NK-92 treated with Interleukin-12 subunit alpha and Interleukin-12 subunit beta, amount 100 ng/mL, for 24 hours (cell line): Measurements from ENCODE around the gene FAM227B.
"Not testable (repeated sequence)": the region's sequence is repeated elsewhere in the genome, so short reads cannot be mapped to it uniquely, and the experiment has no call there.

Source experiments
- DNase-seq: peaks from one replicate; lab custom pipeline; 2025; lab: John Stamatoyannopoulos, UW

The FAM227B gene

GRCh38 chr15:49612240-49612639 is 8.4 kb downstream of the FAM227B start:
- DNase-seq, result not testable (repeated sequence)

GRCh38 chr15:49610157-49610918 is 10.3 kb downstream of the FAM227B start:
- DNase-seq, result no peak

- DNase-seq, result no peak
Observed at GRCh38 chr15:49606594-49606993, 14.0 kb downstream of the FAM227B start.

- DNase-seq, result no peak
Observed at GRCh38 chr15:49605588-49605987, 15.0 kb downstream of the FAM227B start.

GRCh38 chr15:49604625-49605409 is 15.8 kb downstream of the FAM227B start:
- DNase-seq, result no peak

GRCh38 chr15:49592829-49593316 is 27.7 kb downstream of the FAM227B start:
- DNase-seq, result not testable (repeated sequence)

- DNase-seq, result no peak
Observed at GRCh38 chr15:49589030-49589429, 31.6 kb downstream of the FAM227B start.

GRCh38 chr15:49573421-49573820 is 47.2 kb downstream of the FAM227B start:
- no peak for DNase-seq

- no peak for DNase-seq
Observed at GRCh38 chr15:49570672-49571071, 49.9 kb downstream of the FAM227B start.

GRCh38 chr15:49570174-49570573 is 50.4 kb downstream of the FAM227B start:
- no peak for DNase-seq

GRCh38 chr15:49560045-49560444 is 60.6 kb downstream of the FAM227B start:
- no peak for DNase-seq

- no peak for DNase-seq
Observed at GRCh38 chr15:49558929-49559328, 61.7 kb downstream of the FAM227B start.

GRCh38 chr15:49556437-49556836 is 64.2 kb downstream of the FAM227B start:
- no peak for DNase-seq

- not testable (repeated sequence) for DNase-seq
Observed at GRCh38 chr15:49550342-49550741, 70.3 kb downstream of the FAM227B start.

GRCh38 chr15:49538520-49538919 is 82.1 kb downstream of the FAM227B start:
- no peak for DNase-seq

GRCh38 chr15:49530092-49530491 is 90.5 kb downstream of the FAM227B start:
- DNase-seq, result no peak

GRCh38 chr15:49528289-49528688 is 92.3 kb downstream of the FAM227B start:
- no peak for DNase-seq

- DNase-seq, result no peak
Observed at GRCh38 chr15:49521802-49522201, 98.8 kb downstream of the FAM227B start.

- not testable (repeated sequence) for DNase-seq
Observed at GRCh38 chr15:49512739-49513138, 107.9 kb downstream of the FAM227B start.

- no peak for DNase-seq
Observed at GRCh38 chr15:49507261-49507660, 113.4 kb downstream of the FAM227B start.

GRCh38 chr15:49506341-49506740 is 114.3 kb downstream of the FAM227B start:
- DNase-seq, result no peak

GRCh38 chr15:49501586-49501985 is 119.0 kb downstream of the FAM227B start:
- no peak for DNase-seq
